Jurkat, Clone E6-1 (cell line): ENCODE results near the gene OR7C1. TPM values are rescaled to one million over a fixed set of nuclear protein-coding genes. Genes with fewer than 3 reads are reported as not detected.
"Not testable (repeated sequence)": the region's sequence is repeated elsewhere in the genome, so short reads cannot be mapped to it uniquely, and the experiment has no call there.

Experiments used
- DNase-seq: peaks from one replicate; pipeline ENCODE4 v3.0.0-alpha.2; 2011; ENCODE audit warnings: low read depth, low spot score
- H3K4me3 ChIP-seq: 2 replicates; pipeline ENCODE4 v1.5.1; 2011; ENCODE audit warnings: mild to moderate bottlenecking, low read length, control low read depth, moderate library complexity
- polyA plus RNA-seq: library from polyadenylated mRNA; unstranded; fragments of >200 nt; gene quantifications from one replicate; pipeline ENCODE4 v1.2.1, GENCODE V29; 2012; ENCODE audit warnings: missing spikeins; ENCODE audit not compliant: insufficient read length, insufficient read depth

Gene OR7C1
- not detected for polyA plus RNA-seq

GRCh38 chr19:14835011-14835410 is at the start of gene OR7C1, which contains the start of gene OR7A5:
Gene OR7C1, minus strand, starts transcription at chr19:14835185. Its CDS starts 35,049 bp downstream, at chr19:14800136.
Gene OR7A5, minus strand, starts transcription at chr19:14835185. Its CDS starts 6,944 bp downstream, at chr19:14828241.
- H3K4me3 ChIP-seq, result no peak within 1 kb of the TSS
- no peak for DNase-seq

GRCh38 chr19:14871619-14872230 is 36.7 kb upstream of the OR7C1 start:
- H3K4me3 ChIP-seq, result no peak overlapping the region
- peak; percentile 20 for DNase-seq

DNA sequence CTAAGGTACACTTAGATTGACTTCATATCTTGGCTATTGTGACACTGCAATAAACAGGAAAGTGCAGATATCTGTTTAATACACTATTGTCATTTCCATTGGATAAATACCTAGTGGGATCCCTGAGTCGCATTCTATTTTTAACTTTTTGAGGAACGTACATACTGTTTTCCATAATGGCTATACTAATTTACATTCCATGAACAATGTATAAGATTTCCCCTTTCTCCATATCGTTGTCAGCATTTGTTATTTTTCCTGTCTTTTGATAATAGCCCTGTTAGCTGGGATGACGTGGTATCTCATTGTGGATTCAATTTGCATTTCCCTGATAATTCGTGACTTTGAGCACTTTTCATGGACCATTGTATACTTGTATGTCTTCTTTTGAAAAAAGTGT is 33.5 kb upstream of the OR7C1 start:
- no peak for DNase-seq

GRCh38 chr19:14848822-14849221 is 13.8 kb upstream of the OR7C1 start, which contains the start of gene OR7A10:
Gene OR7A10, minus strand, starts transcription at chr19:14848922. Its CDS starts 7,045 bp downstream, at chr19:14841877.
- no peak within 1 kb of the TSS for H3K4me3 ChIP-seq
- DNase-seq, result no peak

More for the DNA sequence above, 33.5 kb upstream of the OR7C1 start:
- H3K4me3 ChIP-seq, result no peak overlapping the region

DNA sequence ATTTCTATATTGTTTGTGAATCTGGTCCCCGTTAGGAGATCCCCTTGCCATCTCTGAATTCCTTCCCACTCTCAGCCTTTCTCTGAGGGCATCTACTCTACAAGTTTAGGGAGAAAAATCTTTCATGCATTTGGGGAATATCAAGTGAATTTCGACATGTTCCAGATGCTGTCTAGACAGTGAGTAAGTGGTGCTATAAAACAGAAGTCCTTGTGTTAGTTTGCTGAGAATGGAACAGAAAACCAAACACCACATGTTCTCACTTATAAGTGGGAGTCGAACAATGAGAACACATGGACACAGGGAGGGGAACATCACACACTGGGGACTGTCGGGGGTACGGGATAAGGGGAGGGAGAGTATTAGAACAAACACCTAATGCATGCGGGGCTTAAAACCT is 8.6 kb upstream of the OR7C1 start:
- H3K4me3 ChIP-seq, result no peak overlapping the region
- DNase-seq, result no peak

DNA sequence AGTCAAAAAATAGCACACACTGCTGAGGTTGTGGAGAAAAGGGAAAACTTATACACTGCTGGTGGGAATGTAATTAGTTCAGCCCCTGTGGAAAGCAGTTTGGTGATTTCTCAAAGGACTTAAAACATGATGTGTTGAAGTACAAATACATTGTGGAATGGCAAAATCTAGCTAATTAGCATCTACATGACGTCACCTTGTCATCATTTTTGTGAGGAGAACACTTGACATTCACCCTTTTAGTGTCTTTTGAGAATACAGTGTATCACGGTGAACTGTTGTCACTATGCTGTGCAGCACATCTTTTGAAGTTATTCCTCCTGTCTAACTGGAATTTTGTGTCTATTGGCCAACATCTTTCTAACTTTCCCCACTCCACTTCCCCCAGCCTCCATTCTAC is 8.2 kb upstream of the OR7C1 start:
- no peak overlapping the region for H3K4me3 ChIP-seq
- no peak for DNase-seq

DNA sequence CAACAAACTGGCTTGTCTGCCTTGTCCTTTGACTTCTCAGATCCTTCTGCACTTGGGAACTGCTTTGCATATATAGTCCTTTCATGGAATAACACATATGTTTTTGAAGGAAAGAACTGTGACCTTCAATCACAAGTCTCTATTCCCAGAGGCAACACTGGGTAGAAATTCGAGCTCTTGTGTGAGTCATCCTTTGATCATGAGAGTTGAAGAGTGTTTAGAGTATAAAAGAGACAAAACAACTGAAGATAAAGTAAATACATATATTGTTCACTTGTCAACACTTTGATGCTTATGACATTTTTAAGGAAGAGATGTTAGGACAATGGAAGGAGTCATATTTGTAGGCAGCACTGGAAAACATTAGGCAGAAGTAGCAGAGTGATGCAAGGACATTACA is 5.2 kb upstream of the OR7C1 start:
- DNase-seq, result no peak
- no peak overlapping the region for H3K4me3 ChIP-seq

DNA sequence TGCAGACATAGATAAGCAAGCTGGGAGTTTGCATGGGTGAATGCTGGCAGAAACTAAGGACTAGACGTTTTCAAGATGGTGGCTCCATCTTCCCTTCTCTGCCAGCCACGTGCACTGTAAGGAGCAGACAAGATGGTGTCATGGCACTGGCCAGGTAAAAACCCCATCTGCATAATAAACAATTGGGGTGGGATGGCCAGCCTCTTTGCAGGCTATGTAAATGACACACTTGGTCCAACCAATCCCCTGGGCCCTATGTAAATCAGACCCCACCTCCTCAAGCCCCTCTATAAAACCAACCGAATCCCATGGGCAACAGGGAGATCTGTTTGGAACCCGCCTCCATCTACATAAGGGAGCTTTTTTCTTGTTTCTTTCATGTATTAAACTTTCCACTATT is 2.4 kb upstream of the OR7C1 start:
- DNase-seq, result no peak
- H3K4me3 ChIP-seq, result no peak overlapping the region

DNA sequence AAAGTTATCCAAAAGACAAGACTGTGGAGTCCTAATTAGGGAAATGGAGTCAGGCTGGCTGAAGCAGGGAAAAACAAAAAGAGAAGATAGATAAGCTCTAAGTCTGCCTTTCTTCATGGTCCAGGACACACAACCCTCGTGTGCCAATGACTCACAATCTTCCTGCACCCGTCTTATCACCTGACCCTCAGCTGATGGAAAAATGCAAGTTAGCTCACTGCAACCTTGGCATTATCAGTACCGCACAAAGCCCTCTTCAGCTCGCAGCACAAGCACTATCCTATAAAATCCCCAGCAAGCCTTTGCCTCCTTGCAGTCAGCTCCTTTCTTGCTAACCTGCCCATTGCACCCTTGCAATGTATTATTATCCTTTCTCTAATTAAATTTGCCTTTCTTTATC is 4.3 kb downstream of the OR7C1 start:
- no peak for DNase-seq
- H3K4me3 ChIP-seq, result no peak overlapping the region

- no peak for DNase-seq
- H3K4me3 ChIP-seq, result no peak overlapping the region
Observed at GRCh38 chr19:14826006-14826405, 9.0 kb downstream of the OR7C1 start.

DNA sequence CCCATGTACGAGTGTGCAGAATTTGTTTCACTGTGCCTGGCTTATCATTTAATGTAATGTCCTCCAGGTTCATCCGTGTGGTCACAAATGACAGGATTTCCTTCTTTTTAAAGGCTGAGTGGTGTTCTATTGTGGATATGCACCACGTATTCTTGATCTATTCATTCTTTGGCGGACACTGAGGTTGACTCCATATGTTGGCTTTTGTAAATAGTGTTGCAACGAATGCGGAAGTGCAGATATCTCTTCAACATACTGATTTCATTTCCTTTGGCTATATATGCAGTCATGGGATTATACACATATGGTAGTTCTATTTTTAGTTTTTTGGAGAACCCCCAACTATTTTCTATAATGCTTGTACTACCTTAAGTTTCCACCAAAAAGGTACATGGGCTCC is 13.0 kb downstream of the OR7C1 start:
- no peak overlapping the region for H3K4me3 ChIP-seq
- no peak for DNase-seq

DNA sequence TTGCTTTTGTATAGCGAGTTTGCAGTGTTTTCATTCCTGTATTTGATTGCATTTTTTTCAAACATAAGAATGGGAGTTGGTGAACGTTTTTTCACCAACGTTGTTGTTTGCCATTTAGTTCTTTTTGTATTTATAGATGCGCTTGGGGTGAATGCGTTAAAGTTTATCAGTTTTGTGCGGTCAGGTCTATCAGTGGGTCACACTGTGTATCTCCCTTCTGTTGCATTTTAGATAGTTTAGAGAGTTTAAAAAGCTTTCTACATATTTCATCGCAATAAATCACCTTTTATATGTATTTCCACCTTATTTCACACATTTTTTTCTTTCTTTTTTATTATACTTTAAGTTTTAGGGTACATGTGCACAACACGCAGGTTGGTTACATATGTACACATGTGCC is 16.4 kb downstream of the OR7C1 start:
- no peak overlapping the region for H3K4me3 ChIP-seq
- DNase-seq, result no peak

DNA sequence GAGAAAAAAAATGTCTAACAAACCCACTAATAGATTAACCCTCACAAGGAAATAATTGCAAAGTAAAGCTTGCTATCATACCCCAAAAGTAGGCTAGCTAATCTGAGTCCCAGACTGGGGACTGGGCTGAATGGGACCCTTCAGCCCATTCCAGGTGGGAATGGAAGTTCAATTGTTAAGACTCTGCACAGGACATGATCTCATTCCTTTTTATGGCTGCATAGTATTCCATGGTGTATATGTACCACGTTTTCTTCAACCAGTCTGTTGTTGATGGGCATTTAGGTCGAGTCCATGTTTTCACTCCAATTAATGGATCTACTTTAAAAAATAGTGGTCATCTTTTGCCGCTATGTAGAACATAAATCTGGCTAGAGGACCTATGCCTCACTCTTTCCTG is 17.9 kb downstream of the OR7C1 start:
- no peak for DNase-seq
- H3K4me3 ChIP-seq, result no peak overlapping the region

DNA sequence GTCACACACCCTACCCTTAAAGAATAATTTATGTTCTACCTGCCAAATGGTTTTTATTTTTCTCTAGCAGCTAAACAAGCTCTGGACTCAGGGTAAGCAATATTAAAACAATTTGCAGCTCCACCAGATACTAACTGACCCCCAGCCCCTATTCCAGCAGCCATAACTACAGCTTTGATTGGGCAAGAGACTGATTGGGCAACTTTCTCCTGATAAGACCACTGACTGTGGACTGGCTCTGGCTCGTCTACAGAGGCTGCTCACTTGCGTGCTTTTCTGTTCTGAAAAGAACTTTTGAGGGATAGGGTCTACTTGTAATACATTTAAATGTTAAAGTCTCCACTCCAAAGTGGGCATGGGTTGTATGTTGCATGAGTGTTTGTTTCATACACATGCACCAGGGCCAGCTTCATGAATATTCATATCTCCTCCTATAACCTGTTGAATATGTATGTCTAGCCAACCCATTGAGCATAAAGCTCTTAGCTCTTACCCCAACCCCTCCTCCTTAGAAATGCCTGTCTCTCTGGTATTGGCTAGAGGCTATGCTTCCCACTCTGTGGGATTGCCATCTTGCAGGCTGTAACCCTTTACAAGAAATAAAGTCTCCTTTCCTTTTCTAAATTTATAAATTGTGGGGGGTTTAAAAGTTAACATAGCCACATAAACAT is 19.9 kb downstream of the OR7C1 start:
- H3K4me3 ChIP-seq, result no peak overlapping the region
- DNase-seq, result no peak

GRCh38 chr19:14809272-14810057 is 25.5 kb downstream of the OR7C1 start:
- no peak for DNase-seq
- H3K4me3 ChIP-seq, result no peak overlapping the region

GRCh38 chr19:14804765-14805164 is 30.2 kb downstream of the OR7C1 start:
- DNase-seq, result no peak
- no peak overlapping the region for H3K4me3 ChIP-seq

DNA sequence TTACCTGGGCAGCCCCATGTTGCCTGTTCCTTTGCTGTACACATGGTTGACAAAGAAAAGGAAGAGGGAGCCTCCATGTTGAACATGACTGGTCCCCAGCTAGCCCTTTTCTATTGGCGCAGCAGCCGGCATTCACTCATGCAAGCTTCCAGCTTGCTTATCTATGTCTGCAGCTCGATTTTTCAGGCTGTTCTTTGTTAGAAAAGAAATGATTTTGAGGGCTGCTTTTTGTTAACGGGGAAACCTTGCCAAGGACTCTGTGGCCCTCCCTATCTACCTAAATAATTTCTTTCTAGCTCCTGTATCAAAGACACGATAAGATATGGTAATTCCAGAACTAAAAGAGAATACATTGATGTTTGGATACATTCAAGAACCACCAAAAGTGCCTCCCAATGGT is 36.2 kb downstream of the OR7C1 start:
- no peak for DNase-seq
- no peak overlapping the region for H3K4me3 ChIP-seq

GRCh38 chr19:14796021-14796420 is 39.0 kb downstream of the OR7C1 start:
- DNase-seq, result no peak
- no peak overlapping the region for H3K4me3 ChIP-seq

DNA sequence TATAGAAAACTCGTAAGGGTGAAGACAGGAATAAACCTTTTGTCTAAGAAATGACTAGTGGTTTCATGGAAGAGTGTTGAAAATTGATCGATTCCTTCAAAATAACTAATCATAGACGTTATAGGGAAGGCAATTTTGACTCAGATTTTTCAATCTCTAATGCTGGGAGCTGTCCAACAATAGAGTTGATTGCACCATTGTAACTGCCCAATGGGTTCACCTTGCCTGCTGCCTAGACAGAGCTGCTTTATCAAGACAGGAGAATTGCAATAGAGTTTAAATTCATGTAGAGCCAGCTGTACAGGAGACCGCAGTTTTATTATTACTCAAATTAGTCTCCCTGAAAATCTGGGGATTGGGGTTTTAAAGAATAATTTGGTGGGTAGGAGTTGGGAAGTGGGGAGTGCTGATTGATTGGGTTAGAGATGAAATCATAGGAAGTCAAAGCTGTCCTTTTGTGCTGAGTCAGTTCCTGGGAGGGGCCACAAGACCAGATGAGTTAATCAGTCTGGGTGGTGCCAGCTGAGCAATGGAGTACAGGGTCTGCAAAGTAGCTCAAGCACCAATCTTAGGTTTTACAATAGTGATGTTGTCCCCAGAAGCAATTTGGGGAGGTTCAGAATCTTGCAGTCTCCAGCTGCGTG is 39.8 kb downstream of the OR7C1 start:
- DNase-seq, result no peak
- no peak overlapping the region for H3K4me3 ChIP-seq

- H3K4me3 ChIP-seq, DNase-seq: not testable (repeated sequence)
Observed at GRCh38 chr19:14792250-14792649, 42.7 kb downstream of the OR7C1 start.
